Measurements from ENCODE around the gene ELAPOR1.
A peak's percentile ranks its signal among the peaks of the same experiment; 100 is the strongest.

ELAPOR1 gene

GRCh38 chr1:109136766-109137165 lies 22.9 kb downstream of the ELAPOR1 start:
- no peak for TF ChIP-seq CTCF (IDR thresholded peaks at IDR 0.05; ENCODE audit: insufficient read depth, low read length)
- no peak for TF ChIP-seq SPI1 (IDR thresholded peaks at IDR 0.05; ENCODE audit: borderline replicate concordance, low read depth)
- no peak for TF ChIP-seq GABPA (IDR thresholded peaks at IDR 0.05; ENCODE audit: low read depth)
- TF ChIP-seq POLR2AphosphoS5 (IDR thresholded peaks at IDR 0.05; ENCODE audit: low read depth) = no peak
- no peak for TF ChIP-seq REST (IDR thresholded peaks at IDR 0.05; ENCODE audit: insufficient replicate concordance, low read depth)
- Histone ChIP-seq H3K27me3 (ENCODE audit: insufficient read depth, poor library complexity, severe bottlenecking) (no peaks in the 10 kb centered on the region), H3K4me3 (replicated peaks; ENCODE audit: insufficient read depth, low read length) (no peak overlapping the region), H3K27ac (replicated peaks) (no peak overlapping the region)
- no peak for DNase-seq (ENCODE audit: low read depth in 1 of 2, low spot score in 1 of 2)

GRCh38 chr1:109137958-109138357 lies 24.0 kb downstream of the ELAPOR1 start:
- Histone ChIP-seq H3K27ac (replicated peaks) (no peak overlapping the region), H3K27me3 (ENCODE audit: insufficient read depth, poor library complexity, severe bottlenecking) (no peaks in the 10 kb centered on the region), H3K4me3 (replicated peaks; ENCODE audit: insufficient read depth, low read length) (no peak overlapping the region)
- no peak for DNase-seq (ENCODE audit: low read depth in 1 of 2, low spot score in 1 of 2)
- TF ChIP-seq REST (IDR thresholded peaks at IDR 0.05; ENCODE audit: insufficient replicate concordance, low read depth) = no peak
- TF ChIP-seq CTCF (IDR thresholded peaks at IDR 0.05; ENCODE audit: insufficient read depth, low read length) = no peak
- no peak for TF ChIP-seq SPI1 (IDR thresholded peaks at IDR 0.05; ENCODE audit: borderline replicate concordance, low read depth)
- TF ChIP-seq GABPA (IDR thresholded peaks at IDR 0.05; ENCODE audit: low read depth) = no peak
- no peak for TF ChIP-seq POLR2AphosphoS5 (IDR thresholded peaks at IDR 0.05; ENCODE audit: low read depth)

GRCh38 chr1:109138358-109138757 lies 24.4 kb downstream of the ELAPOR1 start:
- H3K27me3 ChIP-seq (ENCODE audit: insufficient read depth, poor library complexity, severe bottlenecking) = no peaks in the 10 kb centered on the region
- DNase-seq (ENCODE audit: low read depth in 1 of 2, low spot score in 1 of 2) = peak in 1 of 2 experiments; percentile 9
- H3K27ac ChIP-seq (replicated peaks) = no peak overlapping the region
- no peak overlapping the region for H3K4me3 ChIP-seq (replicated peaks; ENCODE audit: insufficient read depth, low read length)
- no peak for TF ChIP-seq GABPA (IDR thresholded peaks at IDR 0.05; ENCODE audit: low read depth)

GRCh38 chr1:109140392-109140791 lies 26.5 kb downstream of the ELAPOR1 start:
- Histone ChIP-seq H3K27ac (replicated peaks) (no peak overlapping the region), H3K4me3 (replicated peaks; ENCODE audit: insufficient read depth, low read length) (no peak overlapping the region), H3K27me3 (ENCODE audit: insufficient read depth, poor library complexity, severe bottlenecking) (no peaks in the 10 kb centered on the region)
- DNase-seq (ENCODE audit: low read depth in 1 of 2, low spot score in 1 of 2) = no peak
- no peak for TF ChIP-seq REST (IDR thresholded peaks at IDR 0.05; ENCODE audit: insufficient replicate concordance, low read depth)
- no peak for TF ChIP-seq POLR2AphosphoS5 (IDR thresholded peaks at IDR 0.05; ENCODE audit: low read depth)
- TF ChIP-seq GABPA (IDR thresholded peaks at IDR 0.05; ENCODE audit: low read depth) = no peak
- no peak for TF ChIP-seq CTCF (IDR thresholded peaks at IDR 0.05; ENCODE audit: insufficient read depth, low read length)
- TF ChIP-seq SPI1 (IDR thresholded peaks at IDR 0.05; ENCODE audit: borderline replicate concordance, low read depth) = no peak

All from HL-60 (cell line).